Left lung (tissue), 10 donors: Measurements from ENCODE around the gene DDX51. TPM values are rescaled to one million over a fixed set of nuclear protein-coding genes. Genes with fewer than 3 reads are reported as not detected.
"Not testable (repeated sequence)": the region's sequence is repeated elsewhere in the genome, so short reads cannot be mapped to it uniquely, and the experiment has no call there.

ENCODE experiments used
- ATAC-seq: fragments of 200-7000 bp; cut with Tn5 transposase; one replicate; pipeline ENCODE4 v1.9.1; 2020; ENCODE audit warnings: moderate library complexity
- DNase-seq, 4 donors: peaks; one replicate each; pipeline ENCODE4 v3.0.0-alpha.2; 2013 to 2020
- H3K27ac ChIP-seq, 2 donors: fragments of 200-600 bp; sonication (generic) in 1 of 2; one replicate each; pipeline versions ENCODE4 v1.5.0 to v1.8.0; 2020 to 2021
- H3K27me3 ChIP-seq, 2 donors: fragments of 200-600 bp; sonication (generic) in 1 of 2; one replicate each; pipeline versions ENCODE4 v1.5.0 to v1.8.0; 2020 to 2021
- H3K36me3 ChIP-seq, 2 donors: fragments of 200-600 bp; sonication (generic) in 1 of 2; one replicate each; pipeline versions ENCODE4 v1.5.0 to v1.8.0; 2020 to 2021
- H3K4me1 ChIP-seq, 2 donors: fragments of 200-600 bp; one replicate each; pipeline ENCODE4 v1.8.0; 2021
- H3K4me3 ChIP-seq, 2 donors: fragments of 200-600 bp; sonication (generic) in 1 of 2; one replicate each; pipeline versions ENCODE4 v1.5.0 to v1.8.0; 2020 to 2021; ENCODE audit warnings: mild to moderate bottlenecking in 1 of 2
- H3K9me3 ChIP-seq, 2 donors: fragments of 200-600 bp; sonication (generic) in 1 of 2; one replicate each; pipeline versions ENCODE4 v1.5.0 to v1.8.0; 2020 to 2021
- CTCF ChIP-seq, 2 donors: fragments of 200-600 bp; sonication (generic) in 1 of 2; IDR thresholded peaks; one replicate each; pipeline versions ENCODE4 v1.5.0 to v1.8.0; 2021; ENCODE audit warnings: antibody characterized with exemption in 2 of 2
- intact Hi-C, 2 donors: fragments of 100-400 bp; cut with DNase I; formaldehyde crosslinking; loops; one replicate each; pipeline versions ENCODE4 v1.11.2 to v1.14.2; 2022
- polyA plus RNA-seq, 6 donors: library from polyadenylated mRNA; unstranded; fragments of 120-200 nt; gene quantifications; one replicate each; pipeline ENCODE4 v1.2.1, GENCODE V29; 2013; ENCODE audit not compliant: insufficient read length in 6 of 6
- total RNA-seq, 2 donors: library from RNA; stranded (reverse); fragmentation: NEBNext Ultra II Directional; extraction: Animal tissue kit (Norgen Biotek cat#: 25700); gene quantifications; one replicate each; pipeline ENCODE4 v1.2.1, GENCODE V29; 2021
- donor health status: DM: no; HTN: yes; CAD: no.
- donor health status: DM: no; HTN: no; CAD: no.

The DDX51 gene
- total and polyA plus RNA-seq, 8 donors: 11.7 to 27.6 (median 18.6) TPM

- intact Hi-C loops: no loop called here
- DNase-seq (peak in 1 of 4 donors; percentile 61), ATAC-seq (no peak)
- Histone ChIP-seq H3K36me3 (peaks cover 0 to 50% of the 10 kb centered on the region in 2 donors), H3K9me3 (no peaks in the 10 kb centered on the region), H3K27me3 (no peaks in the 10 kb centered on the region), H3K4me3 (no peak overlapping the region), H3K27ac (no peak overlapping the region), H3K4me1 (peaks cover 10 to 14% of the 10 kb centered on the region in 2 donors)
- no peak for TF ChIP-seq CTCF (IDR thresholded peaks at IDR 0.05)
Measured at GRCh38 chr12:132138941-132139871, 4.9 kb downstream of the DDX51 start.

DNA sequence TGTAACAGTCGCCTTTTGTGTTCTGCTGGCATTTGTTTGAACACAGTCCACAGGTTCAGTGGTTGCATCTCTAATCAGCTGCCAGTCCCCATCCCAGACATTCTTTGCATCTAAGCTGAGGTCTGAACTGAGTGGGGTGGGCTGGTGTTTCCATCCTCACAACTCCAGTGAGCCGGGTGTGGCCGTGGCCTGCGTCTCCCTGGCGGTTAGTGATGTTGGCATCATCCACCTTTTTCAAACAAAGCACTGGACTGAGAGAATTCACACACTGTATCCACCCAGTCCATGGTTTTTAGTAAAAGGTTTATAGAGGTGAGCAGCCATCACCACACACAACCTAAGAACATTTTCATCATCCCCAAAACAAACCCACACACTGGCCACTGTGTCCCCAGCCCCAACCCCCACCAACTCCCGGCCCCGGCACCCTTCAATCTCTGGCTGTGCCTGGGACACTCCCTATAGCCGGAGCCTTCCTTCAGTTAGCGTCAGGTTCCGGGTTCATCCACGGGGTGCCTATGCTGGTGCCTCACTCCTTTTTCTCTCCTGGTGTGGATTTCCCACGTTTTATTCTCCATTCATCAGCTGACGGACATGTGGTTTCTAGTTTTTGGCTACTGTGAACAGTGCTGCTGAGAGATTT lies 6.5 kb downstream of the DDX51 start:
- Histone ChIP-seq H3K4me3 (no peak overlapping the region), H3K27ac (no peak overlapping the region), H3K4me1 (peaks cover 0 to 2% of the 10 kb centered on the region in 2 donors), H3K27me3 (no peaks in the 10 kb centered on the region), H3K9me3 (no peaks in the 10 kb centered on the region), H3K36me3 (peaks cover 0 to 49% of the 10 kb centered on the region in 2 donors)
- DNase-seq (no peak), ATAC-seq (no peak)
- intact Hi-C loops: no loop called here
- TF ChIP-seq CTCF (IDR thresholded peaks at IDR 0.05): no peak

DNA sequence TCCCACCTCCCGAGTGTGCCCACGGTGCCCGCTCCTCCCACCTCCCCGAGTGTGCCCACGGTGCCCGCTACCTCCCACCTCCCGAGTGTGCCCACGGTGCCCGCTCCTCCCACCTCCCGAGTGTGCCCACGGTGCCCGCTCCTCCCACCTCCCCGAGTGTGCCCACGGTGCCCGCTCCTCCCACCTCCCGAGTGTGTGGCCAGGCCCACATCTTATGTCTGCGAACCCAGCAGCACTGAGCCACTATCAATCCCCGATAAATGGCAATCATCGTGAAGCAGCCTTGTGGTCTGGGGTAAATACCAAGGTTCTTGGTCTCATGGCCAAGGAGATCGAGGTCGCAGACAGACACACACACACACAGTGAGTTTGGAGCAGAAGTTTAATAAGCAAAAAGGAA lies 7.9 kb downstream of the DDX51 start:
- H3K27me3 ChIP-seq, DNase-seq, intact Hi-C loops, ATAC-seq, H3K27ac ChIP-seq, H3K9me3 ChIP-seq, H3K4me1 ChIP-seq, H3K4me3 ChIP-seq: not testable (repeated sequence)
- peaks cover 0 to 36% of the 10 kb centered on the region in 2 donors for H3K36me3 ChIP-seq

DNA sequence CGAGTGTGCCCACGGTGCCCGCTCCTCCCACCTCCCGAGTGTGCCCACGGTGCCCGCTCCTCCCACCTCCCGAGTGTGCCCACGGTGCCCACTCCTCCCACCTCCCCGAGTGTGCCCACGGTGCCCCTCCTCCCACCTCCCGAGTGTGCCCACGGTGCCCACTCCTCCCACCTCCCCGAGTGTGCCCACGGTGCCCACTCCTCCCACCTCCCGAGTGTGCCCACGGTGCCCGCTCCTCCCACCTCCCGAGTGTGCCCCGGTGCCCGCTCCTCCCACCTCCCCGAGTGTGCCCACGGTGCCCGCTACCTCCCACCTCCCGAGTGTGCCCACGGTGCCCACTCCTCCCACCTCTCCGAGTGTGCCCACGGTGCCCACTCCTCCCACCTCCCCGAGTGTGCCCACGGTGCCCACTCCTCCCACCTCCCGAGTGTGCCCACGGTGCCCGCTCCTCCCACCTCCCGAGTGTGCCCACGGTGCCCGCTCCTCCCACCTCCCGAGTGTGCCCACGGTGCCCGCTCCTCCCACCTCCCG lies 9.4 kb downstream of the DDX51 start:
- H3K4me1 ChIP-seq, intact Hi-C loops, H3K4me3 ChIP-seq, ATAC-seq, H3K27me3 ChIP-seq, H3K27ac ChIP-seq, DNase-seq, H3K9me3 ChIP-seq: not testable (repeated sequence)
- H3K36me3 ChIP-seq: peaks cover 0 to 20% of the 10 kb centered on the region in 2 donors

- Histone ChIP-seq H3K27me3 (no peaks in the 10 kb centered on the region), H3K4me1 (no peaks in the 10 kb centered on the region), H3K4me3 (no peak overlapping the region), H3K27ac (no peak overlapping the region), H3K9me3 (no peaks in the 10 kb centered on the region), H3K36me3 (peaks cover 0 to 16% of the 10 kb centered on the region in 2 donors)
- no peak for TF ChIP-seq CTCF (IDR thresholded peaks at IDR 0.05)
- DNase-seq (peak in 1 of 4 donors; percentile 75), ATAC-seq (no peak)
- intact Hi-C loops: no loop called here
Measured at GRCh38 chr12:132133952-132134652, 10.0 kb downstream of the DDX51 start.
